Renal cortical epithelial cell (primary cell): ENCODE results near the gene XPC. TPM values are rescaled to one million over a fixed set of nuclear protein-coding genes. Genes with fewer than 3 reads are reported as not detected.

Source experiments
- DNase-seq: peaks from one replicate; pipeline ENCODE4 v3.0.0-alpha.2; 2011; ENCODE audit warnings: low read depth
- total RNA-seq: library from RNA; depleted of rRNA; stranded (reverse); fragments of >200 nt; gene quantifications from 2 replicates; pipeline ENCODE4 v1.2.3, GENCODE V29; 2014

XPC gene
- total RNA-seq, 1 donor from 2014 or later = 135 TPM

DNA sequence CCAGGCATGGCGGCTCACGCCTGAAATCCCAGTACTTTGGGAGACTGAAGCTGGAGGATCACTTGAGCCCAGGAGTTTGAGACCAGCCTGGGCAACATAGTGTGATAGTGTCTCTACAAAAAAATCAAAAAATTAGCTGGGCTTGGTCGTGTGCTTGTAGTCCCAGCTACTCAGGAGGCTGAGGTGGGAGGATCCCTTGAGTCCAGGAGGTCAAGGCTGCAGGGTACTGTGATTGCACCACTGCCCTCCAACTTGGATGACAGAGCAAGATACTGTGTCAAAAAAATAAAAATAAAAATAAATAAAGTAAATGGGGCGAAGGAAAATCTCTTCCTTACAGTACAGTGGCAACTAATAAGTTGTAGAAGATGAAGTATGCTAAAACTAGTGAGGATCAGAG is 29.8 kb upstream of the XPC start:
- DNase-seq = no peak

- no peak for DNase-seq
Observed at GRCh38 chr3:14206548-14207177, 28.3 kb upstream of the XPC start.

GRCh38 chr3:14204515-14205284 is 26.3 kb upstream of the XPC start:
- no peak for DNase-seq

- peak; percentile 84 for DNase-seq
Observed at GRCh38 chr3:14203521-14204079, 25.2 kb upstream of the XPC start.

DNA sequence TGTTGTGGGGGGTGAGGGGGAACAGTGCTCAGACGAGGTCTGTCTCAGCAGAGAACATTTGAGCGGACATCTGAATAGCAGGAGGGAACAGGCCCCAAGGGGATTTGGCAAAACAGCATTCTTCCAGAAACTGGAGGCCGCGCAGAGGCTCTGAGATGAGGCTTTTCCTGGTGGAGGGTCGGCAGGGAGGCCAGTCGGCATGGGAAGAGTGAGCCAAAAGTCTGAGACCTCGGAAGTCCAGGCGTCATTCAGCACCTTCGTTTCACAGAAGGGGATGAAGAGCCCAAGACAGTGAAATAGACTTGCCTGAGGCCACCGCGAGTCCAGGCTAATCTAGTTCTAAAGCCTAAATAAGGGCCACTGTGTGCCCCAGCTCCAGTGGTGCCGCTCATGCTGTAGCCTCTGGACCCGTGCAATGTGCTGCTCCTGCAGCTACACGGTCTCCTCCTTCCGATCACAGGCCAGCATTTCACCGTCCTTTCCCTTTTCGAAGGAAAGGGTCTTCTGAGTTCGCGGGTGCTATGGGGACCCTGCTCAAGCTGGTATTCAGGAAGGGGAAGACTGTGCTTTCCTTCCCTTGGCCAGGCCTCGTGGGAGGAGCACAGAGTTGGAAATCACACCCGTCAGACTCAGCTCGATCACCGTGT is 24.6 kb upstream of the XPC start:
- DNase-seq = no peak

GRCh38 chr3:14201940-14202684 is 23.7 kb upstream of the XPC start:
- DNase-seq = peak; percentile 76

- DNase-seq = no peak
Observed at GRCh38 chr3:14200841-14201240, 22.4 kb upstream of the XPC start.

DNA sequence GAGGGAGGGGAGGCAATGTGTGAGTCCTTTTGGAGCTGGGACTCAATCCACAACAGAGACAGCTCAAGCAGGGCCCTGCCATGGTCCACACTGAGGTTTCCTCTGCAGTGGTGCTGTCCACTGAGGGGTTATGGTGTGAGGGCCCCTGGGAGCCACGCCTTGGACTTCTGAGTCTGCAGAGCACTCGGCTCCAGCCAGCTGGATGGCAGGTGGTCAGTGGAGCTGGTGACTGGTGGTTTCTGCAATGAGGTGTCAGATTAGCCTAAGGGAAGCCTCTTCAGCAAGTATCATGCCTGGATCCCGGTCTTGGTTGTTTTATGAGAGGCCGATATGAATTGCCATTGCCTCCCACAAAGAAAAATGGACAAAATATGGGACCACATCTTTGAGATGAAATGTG is 21.9 kb upstream of the XPC start:
- DNase-seq = no peak

- no peak for DNase-seq
Observed at GRCh38 chr3:14199641-14200040, 21.2 kb upstream of the XPC start.

DNA sequence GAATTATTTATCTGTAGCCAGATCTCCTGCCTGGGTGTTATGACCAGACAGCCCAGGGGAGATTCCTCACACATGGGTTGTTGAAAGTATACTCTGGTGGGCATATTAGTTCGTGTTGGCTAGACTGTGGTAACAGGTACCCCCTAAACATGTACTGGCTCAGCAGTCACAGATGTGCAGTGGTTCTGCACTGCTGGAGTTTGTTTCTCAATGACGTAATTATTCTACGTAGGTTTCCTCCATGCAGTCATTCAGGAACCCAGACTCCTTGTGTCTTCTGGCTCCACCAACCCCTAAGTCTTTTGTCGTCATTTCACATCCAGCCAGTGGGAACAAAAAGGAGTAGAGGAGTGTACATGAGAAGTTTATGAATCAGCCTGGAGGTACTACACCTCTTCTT is 16.5 kb upstream of the XPC start:
- no peak for DNase-seq

- DNase-seq = no peak
Observed at GRCh38 chr3:14188041-14188754, 9.8 kb upstream of the XPC start.

- no peak for DNase-seq
Observed at GRCh38 chr3:14186854-14187458, 8.6 kb upstream of the XPC start.

GRCh38 chr3:14183015-14183577 is 4.7 kb upstream of the XPC start:
- DNase-seq = no peak

DNA sequence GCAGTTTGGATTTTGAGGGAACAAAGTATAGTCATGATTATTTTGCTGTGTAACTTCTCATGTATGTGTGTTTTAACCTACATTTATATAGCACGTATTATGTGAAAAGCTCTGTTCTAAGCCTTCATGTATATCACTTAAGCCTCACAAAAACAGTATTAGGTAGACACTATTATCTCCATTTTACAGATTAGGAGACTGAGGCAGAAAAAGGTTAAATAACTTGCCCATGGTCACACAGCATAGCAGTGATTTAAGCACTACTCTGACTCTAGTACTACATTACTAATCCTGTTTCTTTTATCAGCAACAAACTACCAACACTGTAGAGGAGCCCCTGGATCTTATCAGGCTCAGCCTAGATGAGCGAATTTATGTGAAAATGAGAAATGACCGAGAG is 2.9 kb upstream of the XPC start:
- no peak for DNase-seq

- DNase-seq = no peak
Observed at GRCh38 chr3:14179795-14180194, 1.4 kb upstream of the XPC start.

DNA sequence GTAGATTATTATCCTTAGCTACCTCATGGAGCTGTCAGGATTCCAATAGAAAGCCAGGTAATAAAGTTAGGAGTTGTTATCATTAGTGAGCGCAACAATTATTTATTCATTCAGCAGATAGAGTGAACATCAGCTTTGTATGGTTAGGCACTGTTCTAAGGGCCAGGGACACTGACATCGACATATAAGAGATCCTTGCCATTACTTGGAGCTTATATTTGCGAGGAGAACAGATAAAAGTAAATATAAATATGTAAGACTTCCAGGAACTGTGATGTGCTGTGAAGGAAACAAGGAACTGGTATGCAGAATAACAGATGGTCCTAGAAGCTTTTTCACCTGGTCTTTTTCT is 689 bp upstream of the XPC start:
- no peak for DNase-seq

GRCh38 chr3:14177580-14178246 is 688 bp downstream of the XPC start:
- no peak for DNase-seq

DNA sequence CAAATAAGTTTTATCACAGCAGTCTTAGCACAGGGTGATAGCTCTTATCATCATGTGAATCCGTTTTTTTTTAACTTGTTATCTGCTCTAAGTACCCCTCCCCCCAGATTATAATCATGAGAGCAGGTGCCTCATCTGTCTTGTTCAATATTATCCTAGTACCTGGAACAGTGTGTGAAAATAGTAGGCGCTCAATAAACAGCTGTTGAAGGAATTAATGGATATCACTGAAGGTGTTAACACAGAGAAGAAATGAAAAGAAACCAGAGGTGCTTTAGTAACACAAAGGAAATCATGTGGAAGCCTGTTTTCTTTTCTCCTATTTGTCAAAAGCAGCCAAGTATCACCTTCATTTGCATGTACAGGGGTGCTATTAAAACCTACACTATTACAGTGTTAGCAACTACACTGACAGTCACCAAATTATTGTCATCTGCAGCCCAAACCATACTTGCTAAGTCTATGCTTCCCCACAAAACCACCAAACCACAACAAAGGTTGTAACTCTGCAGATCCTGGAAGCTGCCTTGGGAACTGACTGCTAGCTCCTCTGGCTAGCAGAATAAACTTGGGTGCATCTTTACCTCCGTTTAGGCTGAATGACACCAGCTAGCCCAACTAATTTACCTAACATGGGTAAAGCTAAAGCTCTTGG is 2.9 kb downstream of the XPC start:
- DNase-seq = peak; percentile 44

- DNase-seq = no peak
Observed at GRCh38 chr3:14174483-14174882, 3.9 kb downstream of the XPC start.

DNA sequence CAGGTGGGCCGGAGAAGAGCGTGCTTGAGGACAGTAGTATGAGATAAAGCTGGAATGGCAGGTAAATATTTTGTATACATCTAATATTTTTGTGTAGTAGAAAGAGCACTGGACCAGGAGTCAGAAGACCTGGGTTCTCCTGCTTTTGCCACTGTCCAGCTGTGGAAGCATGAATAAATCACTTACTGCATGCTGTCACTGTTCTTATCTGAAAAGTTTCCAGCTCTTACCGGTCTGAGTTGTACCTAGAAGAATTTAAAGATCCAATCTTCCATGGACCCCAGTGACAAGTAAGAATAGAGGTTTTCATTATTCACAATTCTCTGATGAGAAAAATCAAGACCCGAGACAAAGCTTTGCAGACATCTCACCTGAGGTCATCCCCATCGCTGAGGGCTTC is 5.9 kb downstream of the XPC start:
- DNase-seq = no peak
